Cerebellar nuclear complex (tissue), 1 donor: ENCODE data around the gene ARHGEF28.

Experiments used
- DNase-seq, 2 experiments: peaks; one replicate each; lab custom pipeline; 2025; lab: John Stamatoyannopoulos, UW

Gene ARHGEF28

GRCh38 chr5:73661753-73662152, 35.8 kb downstream of the ARHGEF28 start:
- no peak for DNase-seq

GRCh38 chr5:73663161-73663859, 37.3 kb downstream of the ARHGEF28 start:
- no peak for DNase-seq

DNA sequence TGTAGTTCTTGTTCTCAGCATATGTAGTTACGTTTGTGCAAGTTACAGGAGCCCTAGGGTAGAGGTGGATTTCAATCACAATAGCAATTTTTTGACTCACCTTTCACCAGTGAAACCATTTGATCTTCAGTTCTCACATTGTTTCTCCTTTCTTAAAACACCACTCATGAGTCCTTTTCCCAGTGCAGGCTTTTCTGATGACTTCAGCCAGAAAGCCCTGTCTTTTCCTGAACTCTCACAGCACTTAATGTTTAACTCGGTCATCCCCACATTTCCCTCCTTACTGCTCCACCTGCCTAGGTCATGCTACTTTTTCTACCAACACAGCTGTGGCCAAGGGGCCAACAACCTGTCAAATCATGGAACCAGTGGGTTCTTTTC, 37.9 kb downstream of the ARHGEF28 start:
- DNase-seq = no peak

DNA sequence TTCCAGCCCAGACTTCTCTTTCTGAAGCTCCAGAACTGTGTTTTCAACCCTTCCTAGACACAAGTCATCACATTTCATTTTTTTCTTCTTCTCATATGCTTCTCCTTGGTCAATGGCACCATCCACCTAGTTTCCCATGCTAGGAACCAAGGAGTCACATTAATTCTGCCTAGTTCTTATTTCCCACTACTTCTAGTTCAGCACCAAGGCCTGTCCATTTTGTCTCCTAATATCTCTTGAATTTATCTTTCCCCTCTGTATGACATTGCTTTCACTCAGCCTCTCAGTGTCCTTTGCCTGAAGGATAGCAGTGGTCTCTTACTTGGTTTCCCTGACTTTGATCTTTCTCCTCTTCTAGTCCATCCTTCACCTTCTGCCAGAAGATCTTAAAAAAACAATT, 38.8 kb downstream of the ARHGEF28 start:
- DNase-seq = no peak

GRCh38 chr5:73666891-73667290, 40.9 kb downstream of the ARHGEF28 start:
- no peak for DNase-seq

DNA sequence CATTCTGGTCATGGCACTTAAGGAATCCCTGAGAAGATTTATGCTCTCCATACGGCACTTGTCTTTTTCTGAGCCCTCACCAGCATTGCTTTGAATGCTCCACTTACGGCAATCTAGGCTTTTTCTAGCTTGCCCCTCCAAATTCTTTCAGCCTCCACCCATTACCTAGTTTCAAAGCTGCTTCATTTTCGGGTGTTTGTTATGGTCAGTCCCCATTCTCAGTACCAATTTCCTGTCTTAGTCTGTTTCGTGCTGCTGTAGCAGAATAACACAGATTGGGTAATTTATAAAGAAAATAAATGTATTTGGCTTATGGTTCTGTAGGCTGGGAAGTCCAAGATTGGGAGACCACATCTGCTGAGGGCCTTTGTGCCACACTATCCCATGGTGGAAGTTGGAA, 42.0 kb downstream of the ARHGEF28 start:
- DNase-seq = no peak

- no peak for DNase-seq
Observed at GRCh38 chr5:73668486-73669111, 42.6 kb downstream of the ARHGEF28 start.

DNA sequence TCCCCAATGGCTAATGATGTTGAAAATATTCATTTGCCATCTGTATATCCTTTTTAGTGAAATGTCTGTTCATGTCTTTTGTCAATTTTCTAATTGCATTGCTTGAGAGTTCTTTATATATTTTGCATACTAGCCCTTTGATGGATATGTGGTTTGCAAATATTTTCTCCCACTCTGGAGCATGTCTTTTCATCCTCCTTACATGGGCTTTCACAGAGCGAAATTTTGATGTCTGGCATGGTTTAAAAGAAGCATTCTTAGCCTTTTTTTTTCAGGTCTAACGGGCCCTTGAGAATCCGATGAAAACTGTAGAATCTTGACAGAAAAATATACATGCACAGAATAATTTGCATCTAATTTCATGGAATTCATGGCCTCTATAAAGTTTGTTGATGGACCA, 44.7 kb downstream of the ARHGEF28 start:
- DNase-seq = no peak

- DNase-seq = no peak
Observed at GRCh38 chr5:73672132-73672531, 46.1 kb downstream of the ARHGEF28 start.

- no peak for DNase-seq
Observed at GRCh38 chr5:73673161-73673591, 47.2 kb downstream of the ARHGEF28 start.

GRCh38 chr5:73674669-73675004, 48.6 kb downstream of the ARHGEF28 start:
- no peak for DNase-seq

GRCh38 chr5:73678322-73678740, 52.3 kb downstream of the ARHGEF28 start:
- DNase-seq = no peak

- DNase-seq = no peak
Observed at GRCh38 chr5:73678807-73679206, 52.8 kb downstream of the ARHGEF28 start.

GRCh38 chr5:73682176-73682575, 56.2 kb downstream of the ARHGEF28 start:
- no peak for DNase-seq

- DNase-seq = no peak
Observed at GRCh38 chr5:73684691-73685090, 58.7 kb downstream of the ARHGEF28 start.

DNA sequence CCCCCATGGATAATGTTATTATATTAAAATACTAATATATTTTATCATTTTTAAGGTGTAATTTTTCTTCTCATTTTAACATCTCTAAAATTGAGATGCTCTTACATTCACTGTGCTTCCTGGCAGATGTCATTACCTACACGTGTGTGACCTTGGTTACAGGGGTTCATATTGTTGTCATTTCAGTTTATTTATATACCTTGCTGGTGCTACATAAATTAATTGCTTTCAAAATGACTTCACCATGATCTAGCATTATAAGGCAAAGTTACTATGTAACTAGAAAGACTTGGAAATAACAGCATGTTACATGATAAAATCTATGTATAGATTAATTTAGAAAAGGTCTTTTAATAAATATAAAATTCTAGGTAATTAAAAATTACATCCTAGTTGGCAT, 60.9 kb downstream of the ARHGEF28 start:
- DNase-seq = no peak

- DNase-seq = no peak
Observed at GRCh38 chr5:73687357-73687756, 61.4 kb downstream of the ARHGEF28 start.

DNA sequence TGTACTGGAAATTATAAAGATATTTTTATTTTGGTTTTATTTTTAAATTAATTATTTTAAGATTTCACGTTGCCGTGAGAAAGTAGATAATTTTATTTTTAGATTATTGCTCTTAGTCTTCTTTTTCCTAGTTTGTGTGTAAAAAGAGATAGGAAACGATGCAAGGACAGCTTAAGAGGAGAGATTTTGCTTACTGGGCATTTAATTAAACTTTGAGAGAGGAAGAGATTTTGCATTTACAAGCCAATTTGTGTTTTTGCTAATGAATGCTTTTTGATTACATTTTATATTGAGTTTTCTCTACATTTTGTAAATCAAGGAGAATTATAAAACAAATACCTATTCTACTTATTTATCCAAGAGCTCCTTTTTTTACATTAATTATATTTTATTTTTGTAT, 64.0 kb downstream of the ARHGEF28 start:
- no peak for DNase-seq

GRCh38 chr5:73691302-73692080, 65.5 kb downstream of the ARHGEF28 start:
- DNase-seq = no peak

GRCh38 chr5:73692166-73692640, 66.2 kb downstream of the ARHGEF28 start:
- no peak for DNase-seq

DNA sequence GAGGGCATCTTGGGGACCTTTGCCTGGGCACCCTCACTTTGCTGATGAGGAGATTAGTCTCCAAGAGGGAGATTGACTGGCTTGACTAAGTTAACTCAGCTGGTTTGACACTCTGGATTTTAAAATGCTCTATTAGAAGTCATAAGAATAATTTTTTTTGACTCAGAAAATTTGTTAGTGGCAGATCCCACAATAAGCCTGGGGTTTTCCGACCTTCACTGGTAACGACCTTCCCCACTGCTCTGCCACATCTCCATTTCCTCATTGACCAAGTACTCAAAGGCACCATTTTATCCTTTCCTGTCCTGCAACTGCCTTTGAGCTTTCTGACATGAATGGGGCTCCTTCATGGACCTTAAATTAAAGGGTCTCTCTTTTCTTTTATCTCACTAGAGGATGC, 67.0 kb downstream of the ARHGEF28 start:
- DNase-seq = no peak

DNA sequence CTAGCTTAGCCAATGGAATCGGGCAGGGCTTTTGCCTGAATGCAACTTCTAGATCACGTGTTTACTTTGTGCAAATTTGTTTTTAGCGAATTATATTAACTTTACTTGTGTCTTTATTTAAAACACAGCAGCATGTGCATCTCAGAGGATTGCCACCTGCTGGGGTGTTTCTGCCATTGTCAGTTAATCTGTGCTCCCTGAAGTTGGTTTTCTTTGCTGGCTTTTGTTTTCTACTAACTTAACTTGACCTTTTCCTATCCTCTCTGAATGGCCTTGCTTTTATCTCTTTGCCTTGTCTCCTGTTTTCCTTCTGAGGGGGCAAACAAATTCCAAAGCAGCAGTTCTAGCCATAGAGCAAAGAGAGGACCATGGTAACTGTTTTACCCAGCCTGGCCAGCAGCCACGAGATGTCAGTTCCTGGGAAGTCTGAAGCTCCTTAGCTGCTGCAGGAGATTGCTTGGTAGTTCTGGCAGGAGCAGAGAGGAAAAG, 67.6 kb downstream of the ARHGEF28 start:
- no peak for DNase-seq

DNA sequence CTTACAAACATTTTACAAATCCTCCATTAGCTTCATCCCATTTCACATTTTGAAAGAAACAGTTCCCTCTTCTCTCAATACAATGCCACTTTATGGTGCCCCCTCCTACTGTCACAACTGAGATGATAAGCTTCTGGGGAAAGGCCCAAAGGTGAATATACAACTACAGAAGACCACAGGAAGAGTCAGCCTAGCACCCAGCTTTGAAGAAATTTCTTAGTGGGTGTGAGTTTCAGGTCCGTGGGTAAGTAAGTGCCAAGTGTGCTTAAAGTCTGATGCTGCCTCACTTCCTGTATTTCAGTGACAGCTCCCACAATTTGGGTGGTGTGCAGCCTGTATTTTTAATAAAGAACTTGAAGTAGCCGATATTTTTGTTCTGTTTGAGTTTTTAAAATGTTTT, 68.1 kb downstream of the ARHGEF28 start:
- no peak for DNase-seq
